B cell (primary cell): ENCODE data around the gene TOB2. TPM values are rescaled to one million over a fixed set of nuclear protein-coding genes. Genes with fewer than 3 reads are reported as not detected.
A peak's percentile ranks its signal among the peaks of the same experiment; 100 is the strongest.

ENCODE experiments used
- ATAC-seq: fragments of 200-7000 bp; cut with Tn5 transposase; one replicate; pipeline ENCODE4 v1.10.0; 2021; ENCODE audit warnings: low read depth, mild to moderate bottlenecking, moderate number of reproducible peaks, moderate library complexity
- CTCF ChIA-PET: fragments of 350-600 bp; sonication (Branson Sonifier 250); formaldehyde crosslinking; loops from one replicate; lab custom pipeline; 2021; ENCODE audit warnings: antibody characterized with exemption, inconsistent platforms; lab: Charles Lee
- POLR2A ChIA-PET: fragments of 350-600 bp; sonication (Branson Sonifier 250); formaldehyde crosslinking; loops from one replicate; lab custom pipeline; 2021; ENCODE audit warnings: antibody characterized with exemption; lab: Charles Lee
- DNase-seq: peaks from one replicate; pipeline ENCODE4 v3.0.0; 2013
- H2AFZ ChIP-seq: 2 replicates; pipeline ENCODE4 v1.6.1; 2012; ENCODE audit warnings: mild to moderate bottlenecking, low read depth, low read length; ENCODE audit not compliant: insufficient read depth, poor library complexity, severe bottlenecking
- H3K27ac ChIP-seq, 2 donors: 1 replicate in 1 of 2; 2 replicates in 1 of 2; pipeline ENCODE4 v1.5.1; 2012 to 2013; ENCODE audit warnings: low read length in 2 of 2, mild to moderate bottlenecking in 2 of 2, moderate library complexity in 1 of 2
- H3K27me3 ChIP-seq, 4 experiments: fragments of 200-600 bp in 1 of 4; sonication (generic) in 1 of 4; replicated peaks in 1 of 4; 1 replicate in 2 of 4; 2 replicates in 2 of 4; pipeline versions ENCODE4 v1.6.1 to v1.7.0; 2013 to 2016; ENCODE audit warnings: low read length in 3 of 4, mild to moderate bottlenecking in 2 of 4, mixed read lengths in 1 of 4, moderate library complexity in 1 of 4; ENCODE audit not compliant: insufficient read depth in 4 of 4, control insufficient read depth in 3 of 4; ENCODE audit errors: control extremely low read depth in 1 of 4
- H3K36me3 ChIP-seq, 2 experiments: replicated peaks in 1 of 2; 1 replicate in 1 of 2; 2 replicates in 1 of 2; pipeline versions ENCODE4 v1.6.1 to v1.7.1; 2013; ENCODE audit warnings: low read length in 1 of 2; ENCODE audit not compliant: insufficient read depth in 2 of 2, control insufficient read depth in 1 of 2; ENCODE audit errors: control extremely low read depth in 1 of 2, extremely low read depth in 1 of 2
- H3K4me1 ChIP-seq, 2 donors: fragments of 200-600 bp in 1 of 2; sonication (generic) in 1 of 2; 1 replicate in 1 of 2; 2 replicates in 1 of 2; pipeline versions ENCODE4 v1.5.1 to v1.6.1; 2013 to 2017; ENCODE audit warnings: low read length in 2 of 2; ENCODE audit not compliant: control insufficient read depth in 2 of 2, insufficient read depth in 2 of 2
- H3K4me2 ChIP-seq: replicated peaks from 2 replicates; pipeline ENCODE3; 2012; ENCODE audit warnings: mild to moderate bottlenecking, low read depth, low read length; ENCODE audit not compliant: poor library complexity, severe bottlenecking
- H3K4me3 ChIP-seq, 5 experiments: fragments of 200-600 bp in 1 of 5; sonication (generic) in 1 of 5; 1 replicate in 3 of 5; 2 replicates in 2 of 5; pipeline versions ENCODE4 v1.5.1 to v1.7.0; 2011 to 2016; ENCODE audit warnings: low read length in 4 of 5, mild to moderate bottlenecking in 4 of 5, low read depth in 2 of 5, control low read depth in 1 of 5, moderate library complexity in 1 of 5; ENCODE audit not compliant: insufficient read depth in 1 of 5; ENCODE audit errors: control extremely low read depth in 1 of 5, extremely low read depth in 1 of 5
- H3K79me2 ChIP-seq: fragments of 200-600 bp; sonication (generic); one replicate; pipeline ENCODE4 v1.6.0; 2016; ENCODE audit warnings: low read length; ENCODE audit not compliant: control insufficient read depth, insufficient read depth
- H3K9ac ChIP-seq: fragments of 200-600 bp; sonication (generic); 2 replicates; pipeline ENCODE4 v1.6.1; 2017; ENCODE audit warnings: mild to moderate bottlenecking, low read length, moderate library complexity
- H3K9me3 ChIP-seq, 3 donors: one replicate each; pipeline versions ENCODE4 v1.6.1 to v1.7.1; 2013; ENCODE audit warnings: low read length in 2 of 3; ENCODE audit not compliant: control insufficient read depth in 2 of 3, insufficient read depth in 1 of 3; ENCODE audit errors: control extremely low read depth in 1 of 3
- H4K20me1 ChIP-seq: 2 replicates; pipeline ENCODE4 v1.6.0; 2012; ENCODE audit warnings: mild to moderate bottlenecking, low read length; ENCODE audit not compliant: insufficient read depth, control insufficient read depth, poor library complexity, severe bottlenecking
- H3K27ac Mint-ChIP-seq: one replicate; pipeline ENCODE4 v1.8.0; 2021; ENCODE audit warnings: mixed read lengths
- H3K27me3 Mint-ChIP-seq: one replicate; pipeline ENCODE4 v1.8.0; 2021; ENCODE audit warnings: mixed read lengths
- H3K4me1 Mint-ChIP-seq: one replicate; pipeline ENCODE4 v1.8.0; 2021; ENCODE audit warnings: mixed read lengths
- H3K4me3 Mint-ChIP-seq: one replicate; pipeline ENCODE4 v1.8.0; 2021; ENCODE audit warnings: mixed read lengths
- H3K9me3 Mint-ChIP-seq: one replicate; pipeline ENCODE4 v1.8.0; 2022; ENCODE audit warnings: mixed read lengths; ENCODE audit not compliant: insufficient read depth
- CTCF ChIP-seq: fragments of 200-600 bp; IDR thresholded peaks from one replicate; pipeline ENCODE4 v1.8.0; 2022; ENCODE audit warnings: antibody characterized with exemption, mild to moderate bottlenecking
- EZH2 ChIP-seq: IDR thresholded peaks from 2 replicates; pipeline ENCODE4 v1.6.1; 2012; ENCODE audit warnings: borderline replicate concordance, low read depth, mild to moderate bottlenecking, moderate library complexity, low read length; ENCODE audit not compliant: insufficient read depth, poor library complexity, severe bottlenecking
- WGBS: methylation state at CpG from one replicate; pipeline ENCODE4 v1.1.5; 2013; ENCODE audit warnings: missing lambda C conversion rate; ENCODE audit not compliant: insufficient coverage; 5-methylcytosine and 5-hydroxymethylcytosine counted together
- intact Hi-C: fragments of 100-400 bp; cut with micrococcal nuclease; formaldehyde crosslinking; loops from one replicate; pipeline ENCODE4 v1.10.0; 2022
- polyA plus RNA-seq: library from polyadenylated mRNA; depleted of rRNA; stranded (reverse); fragments of >200 nt; gene quantifications from 2 replicates; pipeline ENCODE4 v1.2.3, GENCODE V29; 2012
- total RNA-seq, 2 donors: library from RNA; stranded (reverse); fragments of 120-200 nt in 1 of 2; gene quantifications; 1 replicate in 1 of 2; 2 replicates in 1 of 2; pipeline versions ENCODE4 v1.2.3 to v1.2.4, GENCODE V29; 2013 to 2022

TOB2 gene
- total and polyA plus RNA-seq, 2 donors (not counting 1 experiment from before 2014, with no cell fraction given), result 40.4 to 56.0 TPM

DNA sequence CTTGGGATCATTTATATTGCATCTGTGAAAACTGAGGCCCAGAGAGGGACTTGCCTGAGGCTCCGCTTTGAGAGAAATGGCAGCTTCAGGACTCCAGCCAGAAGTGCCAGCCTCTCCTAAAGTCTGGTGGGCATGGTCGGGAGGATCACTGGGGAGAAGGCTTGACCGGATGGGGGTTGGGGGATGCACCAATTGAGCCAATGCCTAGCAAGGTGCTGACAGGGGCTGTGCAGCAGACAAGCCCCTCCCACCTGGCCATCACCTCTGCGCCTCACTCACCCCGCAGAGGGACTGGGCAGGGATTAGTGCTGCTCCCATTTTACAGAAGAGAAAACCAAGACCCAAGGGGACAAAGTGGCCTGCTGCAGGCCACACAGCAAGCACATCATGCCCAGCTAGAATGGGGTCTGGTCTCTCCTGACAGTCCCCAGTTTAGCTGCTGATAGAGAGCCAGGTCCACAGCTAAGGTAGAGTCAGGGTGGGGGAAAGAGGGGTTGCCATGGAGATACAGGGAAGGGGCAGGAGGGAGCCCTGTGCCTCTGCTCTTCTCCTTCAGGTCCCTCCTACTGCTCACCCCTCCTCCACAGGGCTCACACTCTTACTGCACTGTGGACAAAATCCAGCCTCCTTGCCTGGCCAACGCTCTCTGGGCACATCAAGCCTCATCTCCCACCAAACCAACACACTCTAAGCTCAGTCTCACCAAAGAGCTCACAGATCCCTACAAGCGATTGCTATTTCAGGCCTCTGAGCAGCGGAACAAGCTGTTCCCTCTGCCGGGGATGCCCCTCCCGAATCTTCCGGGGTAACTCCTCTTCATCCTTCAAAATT, 35.4 kb downstream of the TOB2 start:
- no peaks in the 10 kb centered on the region for H3K9me3 ChIP-seq
- H3K4me1 Mint-ChIP-seq, result peaks cover 51% of the 10 kb centered on the region
- peak overlapping the region; percentile 98 to 99 for H3K27ac ChIP-seq
- DNase-seq, result no peak
- peaks cover 0 to 2% of the 10 kb centered on the region in 2 experiments for H3K36me3 ChIP-seq
- no peak overlapping the region for H2AFZ ChIP-seq
- 98% methylated on average over 10 of the region's 11 CpGs for WGBS
- H3K4me2 ChIP-seq, result peak overlapping the region; percentile 15
- CTCF ChIA-PET, result interaction anchor here (0.6 to 11.6 kb wide), 3 partner anchors 53 to 116 kb away, joined by 3 to 228 read pairs (median 4); no protein-coding TSS in a partner anchor
- H3K9me3 Mint-ChIP-seq, result no peaks in the 10 kb centered on the region
- peaks cover 79% of the 10 kb centered on the region for H3K79me2 ChIP-seq
- POLR2A ChIA-PET, result interaction anchor here (1.2 to 1.5 kb wide), 2 partner anchors 58 to 133 kb away, joined by 3 to 4 read pairs; partner anchors contain the start of genes ACO2, PHF5A and POLR3H
- no peak overlapping the region for H3K4me3 ChIP-seq
- peak overlapping the region; percentile 60 for H3K4me3 Mint-ChIP-seq
- no peaks in the 10 kb centered on the region for H4K20me1 ChIP-seq
- no peak for ATAC-seq
- peaks cover 30 to 54% of the 10 kb centered on the region in 2 donors for H3K4me1 ChIP-seq
- intact Hi-C loops, result no loop called here
- no peak overlapping the region for H3K9ac ChIP-seq
- H3K27me3 Mint-ChIP-seq, result no peaks in the 10 kb centered on the region
- no peaks in the 10 kb centered on the region for H3K27me3 ChIP-seq
- H3K27ac Mint-ChIP-seq, result peak overlapping the region; percentile 88
- TF ChIP-seq EZH2, result no peak

DNA sequence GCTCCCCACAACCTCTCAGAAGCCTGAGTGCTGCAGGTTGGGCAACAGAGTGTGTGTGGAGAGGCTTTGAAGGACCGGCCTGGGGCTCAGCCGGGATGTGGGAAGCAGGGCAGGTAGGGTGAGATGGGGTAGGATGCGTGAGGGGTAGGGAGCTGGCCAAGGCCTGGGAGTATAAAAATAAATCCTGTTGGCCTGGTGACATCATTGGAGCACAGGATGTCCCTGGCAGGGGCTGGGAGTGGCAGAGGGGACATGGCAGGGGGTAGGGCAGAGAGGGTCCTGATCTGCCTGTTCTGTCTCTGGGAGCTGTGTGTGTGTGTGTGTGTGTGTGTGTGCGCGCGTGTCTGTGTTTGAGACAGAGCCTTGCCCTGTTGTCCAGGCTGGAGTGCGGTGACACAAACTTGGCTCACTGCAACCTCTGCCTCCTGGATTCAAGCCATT, 36.3 kb downstream of the TOB2 start:
- no peak for DNase-seq
- no peak overlapping the region for H3K4me3 Mint-ChIP-seq
- no peak for TF ChIP-seq CTCF
- no peak for TF ChIP-seq EZH2
- H3K27me3 ChIP-seq, result no peaks in the 10 kb centered on the region
- H4K20me1 ChIP-seq, result no peaks in the 10 kb centered on the region
- ChIA-PET CTCF (interaction anchor here (1.2 to 11.6 kb wide), 4 partner anchors 9 to 117 kb away, joined by 3 to 228 read pairs (median 12); partner anchors contain the start of gene TOB2), POLR2A (interaction anchor here (1.1 to 1.2 kb wide), 3 partner anchors 36 to 58 kb away, joined by 3 to 4 read pairs (median 4); partner anchors contain the start of genes ACO2, PHF5A and TOB2)
- peak overlapping the region in 1 of 2 donors; percentile 99 for H3K27ac ChIP-seq
- H3K79me2 ChIP-seq, result peaks cover 70% of the 10 kb centered on the region
- H3K4me2 ChIP-seq, result no peak overlapping the region
- H3K4me1 Mint-ChIP-seq, result peaks cover 53% of the 10 kb centered on the region
- intact Hi-C loops, result no loop called here
- ATAC-seq, result no peak
- peaks cover 30 to 55% of the 10 kb centered on the region in 2 donors for H3K4me1 ChIP-seq
- H3K36me3 ChIP-seq, result no peaks in the 10 kb centered on the region
- H3K4me3 ChIP-seq, result no peak overlapping the region
- no peak overlapping the region for H3K9ac ChIP-seq
- H3K9me3 Mint-ChIP-seq, result no peaks in the 10 kb centered on the region
- WGBS, result 93% methylated on average over 4 of the region's 7 CpGs
- no peaks in the 10 kb centered on the region for H3K9me3 ChIP-seq
- H2AFZ ChIP-seq, result no peak overlapping the region
- H3K27me3 Mint-ChIP-seq, result no peaks in the 10 kb centered on the region
- H3K27ac Mint-ChIP-seq, result peak overlapping the region; percentile 86
